Activated naive CD8-positive, alpha-beta T cell treated with anti-CD3 and anti-CD28 coated beads for 36 hours (primary cell): Measurements from ENCODE around the gene GOLGA6L26. TPM values are rescaled to one million over a fixed set of nuclear protein-coding genes. Genes with fewer than 3 reads are reported as not detected.
"Not testable (repeated sequence)": the region's sequence is repeated elsewhere in the genome, so short reads cannot be mapped to it uniquely, and the experiment has no call there.

ENCODE experiments used
- DNase-seq: peaks from one replicate; pipeline ENCODE4 v3.0.0; 2021
- H3K27ac Mint-ChIP-seq: one replicate; pipeline ENCODE4 v1.8.0; 2022; ENCODE audit warnings: mild to moderate bottlenecking, moderate library complexity, mixed read lengths
- H3K27me3 Mint-ChIP-seq: one replicate; pipeline ENCODE4 v1.8.0; 2022; ENCODE audit warnings: mild to moderate bottlenecking, mixed read lengths
- H3K36me3 Mint-ChIP-seq: one replicate; pipeline ENCODE4 v1.8.0; 2021; ENCODE audit warnings: mild to moderate bottlenecking, mixed read lengths
- H3K4me1 Mint-ChIP-seq: one replicate; pipeline ENCODE4 v1.8.0; 2021; ENCODE audit warnings: mixed read lengths
- H3K4me3 Mint-ChIP-seq: one replicate; pipeline ENCODE4 v1.8.0; 2022; ENCODE audit warnings: mild to moderate bottlenecking, moderate library complexity, mixed read lengths
- H3K9me3 Mint-ChIP-seq: one replicate; pipeline ENCODE4 v1.8.0; 2022; ENCODE audit warnings: mixed read lengths
- total RNA-seq, 2 experiments: library from RNA; stranded (reverse); gene quantifications; one replicate each; pipeline ENCODE4 v1.2.3, GENCODE V29; 2021

The GOLGA6L26 gene
- total RNA-seq = not detected

- not testable (repeated sequence) for H3K36me3 Mint-ChIP-seq, H3K9me3 Mint-ChIP-seq, H3K4me1 Mint-ChIP-seq, DNase-seq, H3K4me3 Mint-ChIP-seq, H3K27me3 Mint-ChIP-seq, H3K27ac Mint-ChIP-seq
Measured at GRCh38 chr15:23334096-23334495, at the start of gene GOLGA6L26. Gene GOLGA6L26, minus strand, starts transcription at chr15:23334196. Its CDS starts 61 bp downstream, at chr15:23334135.

- H3K4me1 Mint-ChIP-seq, H3K36me3 Mint-ChIP-seq, DNase-seq, H3K4me3 Mint-ChIP-seq, H3K9me3 Mint-ChIP-seq, H3K27me3 Mint-ChIP-seq, H3K27ac Mint-ChIP-seq: not testable (repeated sequence)
Measured at GRCh38 chr15:23381192-23381591, 47.2 kb upstream of the GOLGA6L26 start.

- not testable (repeated sequence) for H3K4me1 Mint-ChIP-seq, H3K27me3 Mint-ChIP-seq, H3K36me3 Mint-ChIP-seq, H3K4me3 Mint-ChIP-seq, DNase-seq, H3K9me3 Mint-ChIP-seq, H3K27ac Mint-ChIP-seq
Measured at GRCh38 chr15:23380700-23381099, 46.7 kb upstream of the GOLGA6L26 start.

GRCh38 chr15:23378946-23379345 lies 45.0 kb upstream of the GOLGA6L26 start:
- not testable (repeated sequence) for H3K4me3 Mint-ChIP-seq, H3K27ac Mint-ChIP-seq, H3K27me3 Mint-ChIP-seq, H3K4me1 Mint-ChIP-seq, DNase-seq, H3K9me3 Mint-ChIP-seq, H3K36me3 Mint-ChIP-seq

- H3K4me3 Mint-ChIP-seq, H3K27me3 Mint-ChIP-seq, H3K36me3 Mint-ChIP-seq, H3K27ac Mint-ChIP-seq, H3K4me1 Mint-ChIP-seq, DNase-seq, H3K9me3 Mint-ChIP-seq: not testable (repeated sequence)
Measured at GRCh38 chr15:23374226-23374625, 40.2 kb upstream of the GOLGA6L26 start.

GRCh38 chr15:23372891-23373600 lies 39.0 kb upstream of the GOLGA6L26 start:
- H3K36me3 Mint-ChIP-seq, H3K27ac Mint-ChIP-seq, H3K4me1 Mint-ChIP-seq, DNase-seq, H3K4me3 Mint-ChIP-seq, H3K27me3 Mint-ChIP-seq, H3K9me3 Mint-ChIP-seq: not testable (repeated sequence)

GRCh38 chr15:23372284-23372683 lies 38.3 kb upstream of the GOLGA6L26 start:
- H3K27ac Mint-ChIP-seq = no peak overlapping the region
- H3K36me3 Mint-ChIP-seq = no peaks in the 10 kb centered on the region
- no peak for DNase-seq
- no peaks in the 10 kb centered on the region for H3K27me3 Mint-ChIP-seq
- H3K4me1 Mint-ChIP-seq = no peaks in the 10 kb centered on the region
- no peak overlapping the region for H3K4me3 Mint-ChIP-seq
- no peaks in the 10 kb centered on the region for H3K9me3 Mint-ChIP-seq

- not testable (repeated sequence) for DNase-seq, H3K4me1 Mint-ChIP-seq, H3K27ac Mint-ChIP-seq, H3K27me3 Mint-ChIP-seq, H3K9me3 Mint-ChIP-seq, H3K4me3 Mint-ChIP-seq, H3K36me3 Mint-ChIP-seq
Measured at GRCh38 chr15:23371868-23372267, 37.9 kb upstream of the GOLGA6L26 start.

- DNase-seq, H3K36me3 Mint-ChIP-seq, H3K4me1 Mint-ChIP-seq, H3K27ac Mint-ChIP-seq, H3K4me3 Mint-ChIP-seq, H3K9me3 Mint-ChIP-seq, H3K27me3 Mint-ChIP-seq: not testable (repeated sequence)
Measured at GRCh38 chr15:23371134-23371533, 37.1 kb upstream of the GOLGA6L26 start.

GRCh38 chr15:23370578-23370977 lies 36.6 kb upstream of the GOLGA6L26 start:
- no peak overlapping the region for H3K27ac Mint-ChIP-seq
- H3K4me1 Mint-ChIP-seq = no peaks in the 10 kb centered on the region
- no peaks in the 10 kb centered on the region for H3K9me3 Mint-ChIP-seq
- no peak for DNase-seq
- H3K4me3 Mint-ChIP-seq = no peak overlapping the region
- H3K27me3 Mint-ChIP-seq = no peaks in the 10 kb centered on the region
- H3K36me3 Mint-ChIP-seq = no peaks in the 10 kb centered on the region

GRCh38 chr15:23364261-23364660 lies 30.3 kb upstream of the GOLGA6L26 start:
- H3K4me1 Mint-ChIP-seq = not testable (repeated sequence)

GRCh38 chr15:23362622-23363021 lies 28.6 kb upstream of the GOLGA6L26 start:
- not testable (repeated sequence) for DNase-seq, H3K4me3 Mint-ChIP-seq, H3K27ac Mint-ChIP-seq, H3K27me3 Mint-ChIP-seq, H3K36me3 Mint-ChIP-seq, H3K9me3 Mint-ChIP-seq, H3K4me1 Mint-ChIP-seq

More at GRCh38 chr15:23364261-23364660, 30.3 kb upstream of the GOLGA6L26 start:
- not testable (repeated sequence) for H3K27ac Mint-ChIP-seq, H3K27me3 Mint-ChIP-seq, DNase-seq, H3K9me3 Mint-ChIP-seq, H3K36me3 Mint-ChIP-seq, H3K4me3 Mint-ChIP-seq

GRCh38 chr15:23354448-23354847 lies 20.5 kb upstream of the GOLGA6L26 start, which contains the start of gene GOLGA8S:
Gene GOLGA8S, plus strand, starts transcription at chr15:23354748. Its CDS starts 62 bp downstream, at chr15:23354810.
- H3K4me3 Mint-ChIP-seq, H3K36me3 Mint-ChIP-seq, H3K27ac Mint-ChIP-seq, H3K27me3 Mint-ChIP-seq, H3K9me3 Mint-ChIP-seq, DNase-seq, H3K4me1 Mint-ChIP-seq: not testable (repeated sequence)

GRCh38 chr15:23311233-23311632 lies 22.8 kb downstream of the GOLGA6L26 start:
- not testable (repeated sequence) for H3K4me3 Mint-ChIP-seq, H3K4me1 Mint-ChIP-seq, H3K27me3 Mint-ChIP-seq, H3K27ac Mint-ChIP-seq, DNase-seq, H3K9me3 Mint-ChIP-seq
- H3K36me3 Mint-ChIP-seq = peaks cover 17% of the 10 kb centered on the region

- H3K27me3 Mint-ChIP-seq, DNase-seq, H3K4me3 Mint-ChIP-seq, H3K9me3 Mint-ChIP-seq, H3K27ac Mint-ChIP-seq: not testable (repeated sequence)
- Mint-ChIP-seq H3K4me1 (peaks cover 13% of the 10 kb centered on the region), H3K36me3 (peaks cover 19% of the 10 kb centered on the region)
Measured at GRCh38 chr15:23305921-23306320, 28.1 kb downstream of the GOLGA6L26 start.

GRCh38 chr15:23304805-23305204 lies 29.2 kb downstream of the GOLGA6L26 start:
- H3K36me3 Mint-ChIP-seq = peaks cover 18% of the 10 kb centered on the region
- H3K4me1 Mint-ChIP-seq = peaks cover 13% of the 10 kb centered on the region
- not testable (repeated sequence) for DNase-seq, H3K27me3 Mint-ChIP-seq, H3K9me3 Mint-ChIP-seq
- peak overlapping the region; percentile 28 for H3K27ac Mint-ChIP-seq
- peak overlapping the region; percentile 93 for H3K4me3 Mint-ChIP-seq
